MCF 10A (cell line): ENCODE results near the gene OR10S1. TPM values are rescaled to one million over a fixed set of nuclear protein-coding genes. Genes with fewer than 3 reads are reported as not detected.

Experiments
- BruUV-seq: library from RNA; stranded (reverse); fragments of 400-500 nt; replicated peaks from 2 replicates; lab custom pipeline; 2021; lab: Mats Ljungman, UMichigan
- CTCF ChIA-PET: fragments of 300-600 bp; sonication (Branson Sonifier 250); formaldehyde crosslinking; extraction: SDS; loops from one replicate; lab custom pipeline; 2021; ENCODE audit warnings: antibody characterized with exemption, inconsistent platforms; lab: Yijun Ruan, JAX
- POLR2A ChIA-PET: fragments of 300-600, 350-650 bp; sonication (Branson Sonifier 250); formaldehyde crosslinking; extraction: SDS; loops from one replicate; lab custom pipeline; 2020; ENCODE audit warnings: antibody characterized with exemption, inconsistent platforms; lab: Yijun Ruan, JAX
- DNase-seq: peaks from one replicate; pipeline ENCODE4 v3.0.0-alpha.2; 2018; ENCODE audit not compliant: unreplicated experiment
- H3K27ac Mint-ChIP-seq: one replicate; pipeline ENCODE4 v1.8.0; 2022; ENCODE audit warnings: mild to moderate bottlenecking, low read depth, mixed read lengths; ENCODE audit not compliant: unreplicated experiment
- H3K27me3 Mint-ChIP-seq: one replicate; pipeline ENCODE4 v1.8.0; 2022; ENCODE audit warnings: mixed read lengths; ENCODE audit not compliant: insufficient read depth, unreplicated experiment
- H3K36me3 Mint-ChIP-seq: one replicate; pipeline ENCODE4 v1.8.0; 2022; ENCODE audit warnings: mild to moderate bottlenecking, moderate library complexity, mixed read lengths; ENCODE audit not compliant: insufficient read depth, unreplicated experiment
- H3K4me1 Mint-ChIP-seq: one replicate; pipeline ENCODE4 v1.8.0; 2022; ENCODE audit warnings: mixed read lengths; ENCODE audit not compliant: insufficient read depth, unreplicated experiment
- H3K4me3 Mint-ChIP-seq: one replicate; pipeline ENCODE4 v1.8.0; 2022; ENCODE audit warnings: mild to moderate bottlenecking, moderate library complexity, mixed read lengths; ENCODE audit not compliant: unreplicated experiment
- H3K9me3 Mint-ChIP-seq: one replicate; pipeline ENCODE4 v1.8.0; 2022; ENCODE audit warnings: mixed read lengths; ENCODE audit not compliant: unreplicated experiment
- CTCF ChIP-seq: fragments of 200-600 bp; IDR thresholded peaks from one replicate; pipeline ENCODE4 v1.8.0; 2022; ENCODE audit warnings: antibody characterized with exemption, mild to moderate bottlenecking; ENCODE audit not compliant: unreplicated experiment
- intact Hi-C: fragments of 100-400 bp; cut with micrococcal nuclease; formaldehyde crosslinking; loops from 2 replicates; pipeline ENCODE4 v1.14.1; 2022
- total RNA-seq: library from RNA; stranded (reverse); gene quantifications from 2 replicates; pipeline ENCODE4 v1.2.3, GENCODE V29; 2022

OR10S1 gene
- total RNA-seq, 1 experiment from 2014 or later: 0.37 TPM

GRCh38 chr11:123939317-123939716 lies 38.3 kb downstream of the OR10S1 start, which contains the start of gene OR4D5:
OR4D5 (plus strand) TSS chr11:123939617; CDS start chr11:123939617, 0 bp downstream.
- no peak within 1 kb of the TSS for H3K4me3 Mint-ChIP-seq

More at GRCh38 chr11:123939317-123939716, 38.3 kb downstream of the OR10S1 start, which contains the start of gene OR4D5:
- no peak for DNase-seq
- Mint-ChIP-seq H3K4me1 (no peaks in the 10 kb centered on the region), H3K27ac (no peak within 1 kb of the TSS), H3K27me3 (no peaks in the 10 kb centered on the region), H3K9me3 (peaks cover 7% of the 10 kb centered on the region), H3K36me3 (no peaks in the 10 kb centered on the region)
- ChIA-PET CTCF (no interaction called here), POLR2A (no interaction called here)
- no TSS peak for BruUV-seq
- intact Hi-C loops: no loop called here
- no peak for TF ChIP-seq CTCF

Other genes with a start within 250 kb of the OR10S1 start
- 15.6 and 22.1 TPM in 2 replicates for gene ZNF202, start 236.1 kb downstream of the OR10S1 start, total RNA-seq
- not detected in 2 replicates for gene OR6X1, start 223.3 kb downstream of the OR10S1 start, total RNA-seq
- not detected in 2 replicates for gene OR6M1, start 171.4 kb downstream of the OR10S1 start, total RNA-seq
- gene TMEM225, start 92.1 kb downstream of the OR10S1 start, total RNA-seq: not detected in 2 replicates
- gene OR8D4, start 75.6 kb downstream of the OR10S1 start, total RNA-seq: not detected in 2 replicates
- gene OR4D5, start 38.2 kb downstream of the OR10S1 start, total RNA-seq: not detected in 2 replicates
- not detected in 2 replicates for gene OR6T1, start 33.9 kb downstream of the OR10S1 start, total RNA-seq
- gene OR10G6, start 17.4 kb upstream of the OR10S1 start, total RNA-seq: not detected in 2 replicates
- gene OR10G4, start 35.2 kb upstream of the OR10S1 start, total RNA-seq: not detected in 2 replicates
- gene OR10G9, start 45.2 kb upstream of the OR10S1 start, total RNA-seq: not detected in 2 replicates
- gene OR10G8, start 49.0 kb upstream of the OR10S1 start, total RNA-seq: not detected in 2 replicates
- gene OR10G7, start 63.5 kb upstream of the OR10S1 start, total RNA-seq: not detected in 2 replicates
- 7.9 and 12.0 TPM in 2 replicates for gene VWA5A, start 137.7 kb upstream of the OR10S1 start, total RNA-seq
- not detected in 2 replicates for gene OR10D3, start 205.6 kb upstream of the OR10S1 start, total RNA-seq